Uterus (tissue), 4 donors: ENCODE measurements around the gene NAA10. TPM values are rescaled to one million over a fixed set of nuclear protein-coding genes. Genes with fewer than 3 reads are reported as not detected.

Source experiments
- DNase-seq, 2 donors: peaks; one replicate each; pipeline ENCODE4 v3.0.0-alpha.2; 2019 to 2020
- H3K27ac ChIP-seq, 2 donors: fragments of 200-600 bp; sonication (generic); 1 replicate in 1 of 2; 2 replicates in 1 of 2; pipeline ENCODE4 v1.5.1; 2016 to 2018
- H3K27me3 ChIP-seq, 2 donors: fragments of 200-600 bp; sonication (generic); one replicate each; pipeline ENCODE4 v1.5.1; 2018 to 2019; ENCODE audit warnings: control low read depth in 1 of 2
- H3K36me3 ChIP-seq, 2 donors: fragments of 200-600 bp; sonication (generic); one replicate each; pipeline ENCODE4 v1.5.1; 2019; ENCODE audit warnings: control low read depth in 1 of 2
- H3K4me1 ChIP-seq, 2 donors: fragments of 200-600 bp; sonication (generic); one replicate each; pipeline ENCODE4 v1.5.1; 2018 to 2019; ENCODE audit warnings: control low read depth in 1 of 2
- H3K4me3 ChIP-seq, 2 donors: fragments of 200-600 bp; sonication (generic); 1 replicate in 1 of 2; 2 replicates in 1 of 2; pipeline ENCODE4 v1.5.1; 2018 to 2019; ENCODE audit warnings: mild to moderate bottlenecking in 1 of 2
- H3K9me3 ChIP-seq, 2 donors: fragments of 200-600 bp; sonication (generic); one replicate each; pipeline ENCODE4 v1.5.1; 2019; ENCODE audit warnings: control low read depth in 1 of 2
- CTCF ChIP-seq, 4 experiments: fragments of 200-600 bp in 2 of 4; fragments of 450-650 bp in 2 of 4; sonication (generic) in 2 of 4; IDR thresholded peaks; one replicate each; pipeline ENCODE4 v1.5.1; 2016 to 2019; ENCODE audit warnings: antibody characterized with exemption in 4 of 4, mild to moderate bottlenecking in 2 of 4, moderate library complexity in 1 of 4
- POLR2A ChIP-seq, 2 donors: fragments of 450-650 bp; IDR thresholded peaks; one replicate each; pipeline ENCODE4 v1.6.1; 2016; ENCODE audit warnings: antibody characterized with exemption in 2 of 2, mild to moderate bottlenecking in 1 of 2, moderate library complexity in 1 of 2
- intact Hi-C: fragments of 100-400 bp; cut with DNase I; formaldehyde crosslinking; loops from one replicate; pipeline ENCODE4 v1.15.1; 2023; ENCODE audit warnings: low total_unique reads
- total RNA-seq, 4 donors: library from RNA; depleted of rRNA in 3 of 4; stranded (reverse); fragments of >200 nt in 3 of 4; gene quantifications; one replicate each; pipeline versions ENCODE4 v1.1.0 to v1.2.4, GENCODE V29; 2014 to 2023
- donor health status: DM: yes; HTN: yes; CAD: no.

Gene NAA10
- total RNA-seq, 4 donors from 2014 or later, result 37.9 to 198 (median 109) TPM

GRCh38 chrX:153884590-153884989 is 50.2 kb downstream of the NAA10 start:
- Histone ChIP-seq H3K27ac (no peak overlapping the region), H3K27me3 (peaks cover 0 to 35% of the 10 kb centered on the region in 2 donors), H3K4me1 (peaks cover 0 to 4% of the 10 kb centered on the region in 2 donors), H3K4me3 (no peak overlapping the region), H3K36me3 (no peaks in the 10 kb centered on the region), H3K9me3 (no peaks in the 10 kb centered on the region)
- TF ChIP-seq POLR2A (IDR thresholded peaks at IDR 0.05), result no peak
- no peak for DNase-seq
- intact Hi-C loops, result no loop called here

- Histone ChIP-seq H3K27ac (no peak overlapping the region), H3K4me1 (peaks cover 0 to 4% of the 10 kb centered on the region in 2 donors), H3K36me3 (no peaks in the 10 kb centered on the region), H3K9me3 (no peaks in the 10 kb centered on the region), H3K27me3 (peaks cover 0 to 35% of the 10 kb centered on the region in 2 donors), H3K4me3 (no peak overlapping the region)
- TF ChIP-seq CTCF (IDR thresholded peaks at IDR 0.05) (no peak), POLR2A (IDR thresholded peaks at IDR 0.05) (no peak)
- DNase-seq, result no peak
- intact Hi-C loops, result no loop called here
Measured at GRCh38 chrX:153884136-153884535, 50.7 kb downstream of the NAA10 start.

GRCh38 chrX:153883163-153883843 is 51.5 kb downstream of the NAA10 start:
- Histone ChIP-seq H3K27me3 (peaks cover 0 to 35% of the 10 kb centered on the region in 2 donors), H3K4me3 (no peak overlapping the region), H3K4me1 (peaks cover 0 to 4% of the 10 kb centered on the region in 2 donors), H3K27ac (no peak overlapping the region), H3K9me3 (no peaks in the 10 kb centered on the region), H3K36me3 (no peaks in the 10 kb centered on the region)
- TF ChIP-seq CTCF (IDR thresholded peaks at IDR 0.05) (no peak), POLR2A (IDR thresholded peaks at IDR 0.05) (no peak)
- intact Hi-C loops, result no loop called here
- DNase-seq, result no peak

GRCh38 chrX:153882557-153882956 is 52.3 kb downstream of the NAA10 start:
- Histone ChIP-seq H3K4me3 (no peak overlapping the region), H3K9me3 (no peaks in the 10 kb centered on the region), H3K27me3 (peaks cover 0 to 35% of the 10 kb centered on the region in 2 donors), H3K36me3 (no peaks in the 10 kb centered on the region), H3K4me1 (peaks cover 0 to 4% of the 10 kb centered on the region in 2 donors), H3K27ac (no peak overlapping the region)
- TF ChIP-seq CTCF (IDR thresholded peaks at IDR 0.05), result no peak
- no peak for TF ChIP-seq POLR2A (IDR thresholded peaks at IDR 0.05)
- intact Hi-C loops, result no loop called here
- DNase-seq, result no peak

GRCh38 chrX:153882086-153882498 is 52.7 kb downstream of the NAA10 start:
- Histone ChIP-seq H3K36me3 (no peaks in the 10 kb centered on the region), H3K9me3 (no peaks in the 10 kb centered on the region), H3K27me3 (peaks cover 0 to 35% of the 10 kb centered on the region in 2 donors), H3K27ac (no peak overlapping the region), H3K4me3 (no peak overlapping the region), H3K4me1 (peaks cover 0 to 4% of the 10 kb centered on the region in 2 donors)
- TF ChIP-seq CTCF (IDR thresholded peaks at IDR 0.05) (no peak), POLR2A (IDR thresholded peaks at IDR 0.05) (no peak)
- no peak for DNase-seq
- intact Hi-C loops, result no loop called here
